ENCODE measurements around the gene MAPK12.

Gene MAPK12

GRCh38 chr22:50256258-50256862, 5.1 kb downstream of the MAPK12 start:
- H3K9me2 ChIP-seq (replicated peaks; ENCODE audit: low read depth, low read length), result no peaks in the 10 kb centered on the region
- H3K4me1 ChIP-seq (ENCODE audit: insufficient read depth, low read length, poor library complexity, severe bottlenecking), result peaks cover 3% of the 10 kb centered on the region
- no peaks in the 10 kb centered on the region for H3K79me2 ChIP-seq (ENCODE audit: insufficient read depth, low read length)
- H4K20me1 ChIP-seq (ENCODE audit: insufficient read depth, low read length, poor library complexity, severe bottlenecking), result no peaks in the 10 kb centered on the region
- H3K27me3 ChIP-seq (ENCODE audit: insufficient read depth, low read length, poor library complexity, severe bottlenecking), result no peaks in the 10 kb centered on the region
- H3K4me2 ChIP-seq (ENCODE audit: low read depth, low read length, poor library complexity, severe bottlenecking), result no peak overlapping the region
- TF ChIP-seq EZH2phosphoT487 (IDR thresholded peaks at IDR 0.05; ENCODE audit: borderline replicate concordance), result no peak
- TF ChIP-seq CTCF (conservative IDR thresholded peaks at IDR 0.05; ENCODE audit: low read length), result no peak
- H3K9ac ChIP-seq (ENCODE audit: low read depth, low read length, poor library complexity, severe bottlenecking), result no peak overlapping the region
- no peaks in the 10 kb centered on the region for H3F3A ChIP-seq (ENCODE audit: low read depth)
- no peak overlapping the region for H2AFZ ChIP-seq (ENCODE audit: low read length)
- no peaks in the 10 kb centered on the region for H3K36me3 ChIP-seq (ENCODE audit: insufficient read depth, low read length)
- no peak overlapping the region for H3K4me3 ChIP-seq (ENCODE audit: low read length, poor library complexity, severe bottlenecking)
- H3K9me3 ChIP-seq (ENCODE audit: insufficient read depth, low read depth, low read length), result no peaks in the 10 kb centered on the region

- peaks cover 3% of the 10 kb centered on the region for H4K20me1 ChIP-seq (ENCODE audit: insufficient read depth, low read length, poor library complexity, severe bottlenecking)
- H3K4me1 ChIP-seq (ENCODE audit: insufficient read depth, low read length, poor library complexity, severe bottlenecking), result peaks cover 4% of the 10 kb centered on the region
- H3K9me2 ChIP-seq (replicated peaks; ENCODE audit: low read depth, low read length), result no peaks in the 10 kb centered on the region
- no peaks in the 10 kb centered on the region for H3K79me2 ChIP-seq (ENCODE audit: insufficient read depth, low read length)
- H3K36me3 ChIP-seq (ENCODE audit: insufficient read depth, low read length), result no peaks in the 10 kb centered on the region
- TF ChIP-seq CTCF (conservative IDR thresholded peaks at IDR 0.05; ENCODE audit: low read length) (no peak), EZH2phosphoT487 (IDR thresholded peaks at IDR 0.05; ENCODE audit: borderline replicate concordance) (no peak)
- no peak overlapping the region for H3K4me3 ChIP-seq (ENCODE audit: low read length, poor library complexity, severe bottlenecking)
- H3K9ac ChIP-seq (ENCODE audit: low read depth, low read length, poor library complexity, severe bottlenecking), result no peak overlapping the region
- H3K27me3 ChIP-seq (ENCODE audit: insufficient read depth, low read length, poor library complexity, severe bottlenecking), result no peaks in the 10 kb centered on the region
- no peak overlapping the region for H3K4me2 ChIP-seq (ENCODE audit: low read depth, low read length, poor library complexity, severe bottlenecking)
- no peaks in the 10 kb centered on the region for H3K9me3 ChIP-seq (ENCODE audit: insufficient read depth, low read depth, low read length)
- no peak overlapping the region for H2AFZ ChIP-seq (ENCODE audit: low read length)
- H3F3A ChIP-seq (ENCODE audit: low read depth), result no peaks in the 10 kb centered on the region
Observed at GRCh38 chr22:50255607-50256006, 5.9 kb downstream of the MAPK12 start.

DNA sequence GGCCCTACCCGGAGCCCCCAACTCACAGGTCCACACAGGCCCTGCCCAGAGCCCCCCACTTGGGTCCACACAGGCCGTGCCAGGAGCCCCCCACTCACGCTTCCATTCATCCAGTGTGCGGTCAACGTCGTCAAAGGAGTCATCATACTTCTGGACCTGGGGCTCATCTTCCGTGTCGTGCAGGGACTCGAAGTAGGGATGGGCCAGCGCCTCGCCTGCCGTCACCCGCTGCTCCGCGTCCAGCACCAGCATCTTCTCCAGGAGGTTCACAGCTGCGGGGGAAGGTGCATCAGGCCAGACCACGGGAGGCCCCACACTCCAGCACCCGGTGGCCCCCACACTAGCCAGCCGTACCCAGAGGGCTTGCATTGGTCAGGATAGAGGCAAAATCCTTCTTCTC, 6.4 kb downstream of the MAPK12 start:
- no peaks in the 10 kb centered on the region for H3K27me3 ChIP-seq (ENCODE audit: insufficient read depth, low read length, poor library complexity, severe bottlenecking)
- no peak overlapping the region for H2AFZ ChIP-seq (ENCODE audit: low read length)
- no peak overlapping the region for H3K4me3 ChIP-seq (ENCODE audit: low read length, poor library complexity, severe bottlenecking)
- no peaks in the 10 kb centered on the region for H3K9me3 ChIP-seq (ENCODE audit: insufficient read depth, low read depth, low read length)
- no peak for TF ChIP-seq CTCF (conservative IDR thresholded peaks at IDR 0.05; ENCODE audit: low read length)
- TF ChIP-seq EZH2phosphoT487 (IDR thresholded peaks at IDR 0.05; ENCODE audit: borderline replicate concordance), result no peak
- no peaks in the 10 kb centered on the region for H3F3A ChIP-seq (ENCODE audit: low read depth)
- H3K9me2 ChIP-seq (replicated peaks; ENCODE audit: low read depth, low read length), result no peaks in the 10 kb centered on the region
- peaks cover 8% of the 10 kb centered on the region for H4K20me1 ChIP-seq (ENCODE audit: insufficient read depth, low read length, poor library complexity, severe bottlenecking)
- peaks cover 9% of the 10 kb centered on the region for H3K4me1 ChIP-seq (ENCODE audit: insufficient read depth, low read length, poor library complexity, severe bottlenecking)
- H3K4me2 ChIP-seq (ENCODE audit: low read depth, low read length, poor library complexity, severe bottlenecking), result no peak overlapping the region
- peaks cover 4% of the 10 kb centered on the region; the same call in 1 of the 2 replicates for H3K79me2 ChIP-seq (ENCODE audit: insufficient read depth, low read length)
- H3K36me3 ChIP-seq (ENCODE audit: insufficient read depth, low read length), result no peaks in the 10 kb centered on the region
- H3K9ac ChIP-seq (ENCODE audit: low read depth, low read length, poor library complexity, severe bottlenecking), result no peak overlapping the region
